ENCODE measurements around the gene FTCDNL1. TPM values are rescaled to one million over a fixed set of nuclear protein-coding genes. Genes with fewer than 3 reads are reported as not detected.

FTCDNL1 gene
- total RNA-seq, 1 experiment from 2014 or later: 0.11 TPM

DNA sequence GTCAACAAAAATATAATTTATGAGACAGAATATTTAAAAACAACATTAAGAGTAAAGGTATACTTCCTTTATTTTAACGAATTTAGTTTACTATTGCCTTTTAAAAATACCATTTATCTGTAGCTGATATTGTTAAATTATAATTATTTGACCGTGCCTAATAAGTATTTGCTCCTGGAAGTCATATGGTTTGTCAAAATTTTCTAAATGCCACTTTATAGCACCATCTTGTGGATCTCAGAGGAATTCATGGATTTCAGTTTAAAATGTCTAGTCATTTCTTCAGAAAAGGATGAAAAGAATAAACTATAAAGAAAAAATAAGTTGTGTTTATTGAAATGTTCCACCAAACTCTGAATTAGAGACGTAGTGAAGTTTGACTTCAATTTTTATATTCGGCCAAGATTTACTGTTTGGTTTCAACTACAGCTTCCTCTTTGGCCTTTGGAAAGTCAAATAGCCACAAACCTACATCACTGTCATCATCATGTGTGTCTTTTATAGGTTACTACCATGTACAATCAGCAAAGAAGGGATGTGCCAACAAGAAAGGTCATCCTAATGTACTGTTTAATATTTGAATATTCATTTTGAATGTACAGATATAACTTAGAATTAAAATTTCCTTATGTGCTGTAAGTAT is 10.3 kb upstream of the FTCDNL1 start:
- H3K36me3 ChIP-seq (ENCODE audit: low read depth, low read length): no peaks in the 10 kb centered on the region
- no peaks in the 10 kb centered on the region for H3K4me1 ChIP-seq (ENCODE audit: insufficient read depth, low read length)
- no peak overlapping the region for H3K9ac ChIP-seq (ENCODE audit: low read length)
- DNase-seq (peak; percentile 47), ATAC-seq (0 out of 2 replicates have a peak, but pooled peaks have one; percentile 27)
- H3K4me2 ChIP-seq (ENCODE audit: low read length): no peak overlapping the region
- H3F3A ChIP-seq (ENCODE audit: low read length, unreplicated experiment): no peaks in the 10 kb centered on the region
- intact Hi-C loops (cut with micrococcal nuclease): loop anchor here (1.0 to 10.0 kb wide), 6 partner anchors 80 to 1549 kb away; no protein-coding TSS in a partner anchor
- H3K79me2 ChIP-seq (ENCODE audit: low read length): no peaks in the 10 kb centered on the region
- no peaks in the 10 kb centered on the region for H3K9me3 ChIP-seq (ENCODE audit: low read length)
- no peak overlapping the region for H2AFZ ChIP-seq (ENCODE audit: low read length)
- no peaks in the 10 kb centered on the region for H4K20me1 ChIP-seq (ENCODE audit: low read length)
- peaks cover 52% of the 10 kb centered on the region for H3K27me3 ChIP-seq (ENCODE audit: low read length)
- no peak overlapping the region for H3K4me3 ChIP-seq (ENCODE audit: low read length)
- BruUV-seq (replicated peaks): no TSS peak
- H3K9me2 ChIP-seq (replicated peaks; ENCODE audit: low read length): no peaks in the 10 kb centered on the region
- H3K27ac ChIP-seq (ENCODE audit: low read length): no peak overlapping the region
- TF ChIP-seq, protein P1, sequence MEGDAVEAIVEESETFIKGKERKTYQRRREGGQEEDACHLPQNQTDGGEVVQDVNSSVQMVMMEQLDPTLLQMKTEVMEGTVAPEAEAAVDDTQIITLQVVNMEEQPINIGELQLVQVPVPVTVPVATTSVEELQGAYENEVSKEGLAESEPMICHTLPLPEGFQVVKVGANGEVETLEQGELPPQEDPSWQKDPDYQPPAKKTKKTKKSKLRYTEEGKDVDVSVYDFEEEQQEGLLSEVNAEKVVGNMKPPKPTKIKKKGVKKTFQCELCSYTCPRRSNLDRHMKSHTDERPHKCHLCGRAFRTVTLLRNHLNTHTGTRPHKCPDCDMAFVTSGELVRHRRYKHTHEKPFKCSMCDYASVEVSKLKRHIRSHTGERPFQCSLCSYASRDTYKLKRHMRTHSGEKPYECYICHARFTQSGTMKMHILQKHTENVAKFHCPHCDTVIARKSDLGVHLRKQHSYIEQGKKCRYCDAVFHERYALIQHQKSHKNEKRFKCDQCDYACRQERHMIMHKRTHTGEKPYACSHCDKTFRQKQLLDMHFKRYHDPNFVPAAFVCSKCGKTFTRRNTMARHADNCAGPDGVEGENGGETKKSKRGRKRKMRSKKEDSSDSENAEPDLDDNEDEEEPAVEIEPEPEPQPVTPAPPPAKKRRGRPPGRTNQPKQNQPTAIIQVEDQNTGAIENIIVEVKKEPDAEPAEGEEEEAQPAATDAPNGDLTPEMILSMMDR (conservative IDR thresholded peaks at IDR 0.05; ENCODE audit: low read depth, low read length): peak; percentile 76
- TF ChIP-seq EZH2phosphoT487 (IDR thresholded peaks at IDR 0.05; ENCODE audit: borderline replicate concordance, low read length) (no peak), EZH2 (IDR thresholded peaks at IDR 0.05; ENCODE audit: low read length, unreplicated experiment) (no peak)
- ChIA-PET POLR2A (ENCODE audit: unreplicated experiment) (no interaction called here), CTCF (no interaction called here)

DNA sequence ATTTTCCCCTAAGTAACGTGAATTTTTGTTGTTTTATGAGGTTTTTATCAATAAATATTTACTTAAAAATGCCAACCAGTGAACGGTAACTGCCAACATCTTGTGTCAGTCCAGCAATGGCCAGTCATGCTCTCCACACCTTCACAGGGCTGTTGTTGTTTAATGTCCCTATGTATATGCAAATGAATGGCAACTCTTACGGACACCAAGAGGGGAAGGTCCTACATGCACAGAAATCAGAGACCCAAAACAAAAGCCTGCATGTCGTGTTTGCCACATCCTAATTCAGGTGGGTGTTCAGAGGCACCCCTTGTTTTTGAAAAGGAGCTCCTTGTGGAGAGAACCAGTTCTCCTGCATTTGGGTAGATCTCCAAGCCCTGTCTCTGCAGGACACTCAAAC is 4.8 kb upstream of the FTCDNL1 start:
- intact Hi-C loops (cut with micrococcal nuclease): no loop called here
- no peak for TF ChIP-seq EZH2 (IDR thresholded peaks at IDR 0.05; ENCODE audit: low read length, unreplicated experiment)
- no peak for TF ChIP-seq EZH2phosphoT487 (IDR thresholded peaks at IDR 0.05; ENCODE audit: borderline replicate concordance, low read length)
- TF ChIP-seq, protein P1 (conservative IDR thresholded peaks at IDR 0.05; ENCODE audit: low read depth, low read length): no peak

DNA sequence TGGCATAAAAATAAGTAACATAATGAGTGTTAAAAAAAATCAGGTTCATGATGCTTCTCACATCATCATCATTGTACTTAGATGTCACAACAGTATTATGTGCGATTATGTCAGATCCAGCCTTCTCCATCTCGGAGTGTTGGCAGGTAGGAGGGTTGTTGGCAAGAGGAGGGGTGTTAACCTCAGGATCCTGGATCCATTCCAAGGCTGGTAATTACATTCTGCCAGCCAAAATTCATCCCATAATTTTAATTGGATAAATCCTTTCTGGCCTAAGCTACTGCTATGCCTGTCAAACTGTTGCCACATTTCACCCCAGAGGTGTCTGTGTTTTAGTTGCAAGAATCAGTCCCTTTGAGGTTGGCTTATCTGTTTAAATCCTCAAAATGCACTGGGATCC is 891 bp upstream of the FTCDNL1 start:
- ChIA-PET CTCF (no interaction called here), POLR2A (ENCODE audit: unreplicated experiment) (no interaction called here)
- Histone ChIP-seq H2AFZ (ENCODE audit: low read length) (no peak overlapping the region), H3K4me1 (ENCODE audit: insufficient read depth, low read length) (peaks cover 10% of the 10 kb centered on the region; the same call in 1 of the 2 replicates), H3K79me2 (ENCODE audit: low read length) (no peaks in the 10 kb centered on the region), H3K9me2 (replicated peaks; ENCODE audit: low read length) (no peaks in the 10 kb centered on the region), H3K27me3 (ENCODE audit: low read length) (peaks cover 77% of the 10 kb centered on the region), H3K27ac (ENCODE audit: low read length) (no peak overlapping the region), H3F3A (ENCODE audit: low read length, unreplicated experiment) (no peaks in the 10 kb centered on the region), H3K9me3 (ENCODE audit: low read length) (no peaks in the 10 kb centered on the region), H3K9ac (ENCODE audit: low read length) (no peak overlapping the region), H4K20me1 (ENCODE audit: low read length) (no peaks in the 10 kb centered on the region), H3K4me3 (ENCODE audit: low read length) (no peak overlapping the region), H3K36me3 (ENCODE audit: low read depth, low read length) (no peaks in the 10 kb centered on the region), H3K4me2 (ENCODE audit: low read length) (no peak overlapping the region)
- intact Hi-C loops (cut with micrococcal nuclease): no loop called here
- no TSS peak for BruUV-seq (replicated peaks)
- TF ChIP-seq EZH2 (IDR thresholded peaks at IDR 0.05; ENCODE audit: low read length, unreplicated experiment) (no peak), EZH2phosphoT487 (IDR thresholded peaks at IDR 0.05; ENCODE audit: borderline replicate concordance, low read length) (no peak)
- TF ChIP-seq, protein P1 (conservative IDR thresholded peaks at IDR 0.05; ENCODE audit: low read depth, low read length): no peak
- ATAC-seq (no peak), DNase-seq (no peak)

More for the DNA sequence above, 4.8 kb upstream of the FTCDNL1 start:
- Histone ChIP-seq H3K9ac (ENCODE audit: low read length) (no peak overlapping the region), H3F3A (ENCODE audit: low read length, unreplicated experiment) (no peaks in the 10 kb centered on the region), H3K79me2 (ENCODE audit: low read length) (no peaks in the 10 kb centered on the region), H3K9me3 (ENCODE audit: low read length) (no peaks in the 10 kb centered on the region), H3K27me3 (ENCODE audit: low read length) (peaks cover 49% of the 10 kb centered on the region), H2AFZ (ENCODE audit: low read length) (no peak overlapping the region), H3K4me1 (ENCODE audit: insufficient read depth, low read length) (0 out of 2 replicates have a peak, but pooled peaks cover 4% of the 10 kb centered on the region), H3K36me3 (ENCODE audit: low read depth, low read length) (no peaks in the 10 kb centered on the region), H3K4me3 (ENCODE audit: low read length) (no peak overlapping the region), H3K9me2 (replicated peaks; ENCODE audit: low read length) (no peaks in the 10 kb centered on the region), H3K27ac (ENCODE audit: low read length) (no peak overlapping the region), H4K20me1 (ENCODE audit: low read length) (no peaks in the 10 kb centered on the region), H3K4me2 (ENCODE audit: low read length) (no peak overlapping the region)
- ChIA-PET CTCF (interaction anchor here (0.7 kb wide), 1 partner anchor 859 kb away, joined by 5 read pairs; no protein-coding TSS in a partner anchor), POLR2A (ENCODE audit: unreplicated experiment) (no interaction called here)
- no peak for ATAC-seq
- DNase-seq: no peak
- no TSS peak for BruUV-seq (replicated peaks)

All from PC-3 (cell line).